ENCODE results near the gene TRIM72.
"Not testable (repeated sequence)": the region's sequence is repeated elsewhere in the genome, so short reads cannot be mapped to it uniquely, and the experiment has no call there.

TRIM72 gene

DNA sequence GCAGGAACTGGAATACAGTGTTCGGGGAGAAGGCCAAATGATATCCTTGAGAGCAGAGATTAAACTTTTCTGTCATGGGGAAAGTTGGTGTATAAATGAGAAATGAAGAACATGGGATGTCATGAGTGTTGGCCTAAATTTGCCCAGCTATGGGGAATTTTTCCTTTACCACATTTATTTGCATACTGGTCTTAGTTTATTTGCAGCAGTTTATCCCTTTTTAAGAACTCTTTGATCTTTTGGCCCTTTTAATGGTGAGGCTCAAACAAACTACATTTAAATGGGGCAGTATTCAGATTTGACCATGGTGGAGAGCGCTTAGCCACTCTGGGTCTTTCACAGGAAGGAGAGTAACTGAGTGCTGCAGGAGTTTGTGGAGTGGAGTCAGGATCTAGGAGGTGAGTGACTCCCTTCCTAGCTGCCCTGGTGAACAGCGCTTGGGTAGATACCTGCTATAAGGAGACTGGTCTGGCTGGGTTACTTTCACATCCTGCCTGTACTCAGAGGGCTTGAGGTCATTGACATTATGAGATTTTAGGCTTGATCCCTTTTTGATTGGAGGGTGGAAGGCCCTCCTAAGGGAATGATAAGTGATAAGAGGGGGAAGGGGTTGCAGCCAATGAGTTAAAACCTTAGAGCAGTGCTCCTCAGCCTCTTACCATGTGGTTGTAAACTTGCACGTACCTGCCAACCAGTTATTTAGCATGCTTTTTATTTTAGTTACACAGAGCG lies 22.1 kb upstream of the TRIM72 start:
- no peak for TF ChIP-seq CTCF (IDR thresholded peaks at IDR 0.05; ENCODE audit: low read depth, low read length, missing control alignments)
- H3K4me3 ChIP-seq (ENCODE audit: low read depth, low read length): no peak overlapping the region
- DNase-seq (ENCODE audit: low read depth): no peak

DNA sequence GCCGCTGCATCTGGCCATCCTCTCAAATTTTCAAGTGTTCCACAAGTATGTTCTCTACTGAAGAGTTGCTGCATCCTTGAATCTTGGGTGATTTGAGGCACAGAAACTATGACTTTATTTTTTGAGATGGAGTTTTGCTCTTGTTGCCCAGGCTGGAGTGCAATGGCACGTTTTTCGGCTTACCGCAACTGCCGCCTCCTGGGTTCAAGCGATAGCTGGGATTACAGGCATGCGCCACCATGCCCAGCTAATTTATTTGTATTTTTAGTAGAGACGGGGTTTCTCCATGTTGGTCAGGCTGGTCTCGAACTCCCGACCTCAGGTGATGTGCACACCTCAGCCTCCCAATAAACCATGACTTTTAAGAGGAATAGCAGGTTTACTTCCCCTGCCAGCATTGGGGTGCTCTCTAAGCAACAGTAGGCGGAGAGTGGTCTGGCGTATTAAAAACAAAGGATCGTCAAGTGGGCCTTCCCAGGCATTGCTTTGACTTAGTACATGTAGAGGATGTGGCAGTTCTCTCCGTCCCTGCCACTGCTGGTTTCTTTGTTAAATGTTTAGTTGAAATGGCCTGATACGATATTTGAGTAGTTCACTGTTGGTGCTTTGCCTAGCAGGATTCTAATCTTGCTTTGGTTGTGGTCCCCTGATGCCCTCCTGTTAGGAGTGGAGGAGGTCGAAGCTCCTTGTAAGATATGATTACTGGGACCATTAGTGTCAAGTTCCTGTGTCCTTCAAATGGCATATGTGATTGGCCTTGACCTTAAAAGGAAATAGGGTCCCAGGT lies 20.9 kb upstream of the TRIM72 start:
- no peak for DNase-seq (ENCODE audit: low read depth)
- no peak for TF ChIP-seq CTCF (IDR thresholded peaks at IDR 0.05; ENCODE audit: low read depth, low read length, missing control alignments)

DNA sequence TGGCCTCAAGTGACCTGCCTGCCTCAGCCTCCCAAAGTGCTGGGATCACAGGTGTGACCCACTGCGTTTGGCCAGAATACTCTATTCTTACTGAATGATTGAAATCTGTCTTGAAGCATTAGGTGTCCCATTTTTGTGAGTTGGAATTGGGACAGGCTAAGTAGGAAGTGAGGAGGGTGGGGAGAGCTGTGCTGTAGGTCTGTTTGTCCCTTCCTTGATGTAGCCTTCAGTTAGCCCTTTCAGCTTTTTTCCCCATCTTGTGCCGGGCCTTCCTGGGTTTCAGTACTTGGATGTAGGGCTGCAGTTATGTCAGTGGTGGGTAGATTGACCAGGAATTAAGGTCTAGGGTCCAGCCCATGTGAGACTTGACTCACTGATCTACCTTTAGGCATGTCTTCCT lies 20.0 kb upstream of the TRIM72 start:
- no peak for DNase-seq (ENCODE audit: low read depth)
- TF ChIP-seq CTCF (IDR thresholded peaks at IDR 0.05; ENCODE audit: low read depth, low read length, missing control alignments): no peak

More for the DNA sequence above, 20.9 kb upstream of the TRIM72 start:
- H3K4me3 ChIP-seq (ENCODE audit: low read depth, low read length): no peak overlapping the region

DNA sequence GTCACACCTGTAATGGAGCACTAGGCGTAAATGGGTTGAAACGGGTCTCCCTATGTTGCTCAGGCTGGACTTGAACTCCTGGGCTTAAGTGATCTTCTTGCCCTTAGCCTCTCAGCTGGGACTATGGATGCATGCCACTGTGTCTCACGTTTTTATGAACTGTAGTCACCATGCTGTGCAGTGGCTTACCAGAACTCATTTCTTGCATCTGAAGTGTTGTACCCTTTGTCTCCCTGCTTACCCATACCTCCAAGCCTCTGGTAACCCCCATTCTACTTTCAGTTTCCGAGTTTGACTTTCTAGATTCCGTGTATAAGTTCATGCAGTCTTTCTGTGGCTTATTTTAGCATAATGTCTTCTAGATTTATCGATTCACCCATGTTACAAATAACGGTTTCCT lies 19.0 kb upstream of the TRIM72 start:
- no peak overlapping the region for H3K4me3 ChIP-seq (ENCODE audit: low read depth, low read length)
- no peak for DNase-seq (ENCODE audit: low read depth)
- TF ChIP-seq CTCF (IDR thresholded peaks at IDR 0.05; ENCODE audit: low read depth, low read length, missing control alignments): no peak

More for the DNA sequence above, 20.0 kb upstream of the TRIM72 start:
- H3K4me3 ChIP-seq (ENCODE audit: low read depth, low read length): no peak overlapping the region

GRCh38 chr16:31195861-31196260 lies 18.1 kb upstream of the TRIM72 start:
- DNase-seq (ENCODE audit: low read depth); H3K4me3 ChIP-seq (ENCODE audit: low read depth, low read length): not testable (repeated sequence)

- H3K4me3 ChIP-seq (ENCODE audit: low read depth, low read length): no peak overlapping the region
- TF ChIP-seq CTCF (IDR thresholded peaks at IDR 0.05; ENCODE audit: low read depth, low read length, missing control alignments): no peak
- DNase-seq (ENCODE audit: low read depth): no peak
Observed at GRCh38 chr16:31196324-31197088, 17.4 kb upstream of the TRIM72 start.
